HG03097 (cell line): ENCODE results near the gene MFNG.

ENCODE experiments used
- ATAC-seq: cut with Tn5 transposase; IDR thresholded peaks from one replicate; pipeline ENCODE4 v1.9.1; 2021; ENCODE audit not compliant: unreplicated experiment, low FRiP score

Gene MFNG

DNA sequence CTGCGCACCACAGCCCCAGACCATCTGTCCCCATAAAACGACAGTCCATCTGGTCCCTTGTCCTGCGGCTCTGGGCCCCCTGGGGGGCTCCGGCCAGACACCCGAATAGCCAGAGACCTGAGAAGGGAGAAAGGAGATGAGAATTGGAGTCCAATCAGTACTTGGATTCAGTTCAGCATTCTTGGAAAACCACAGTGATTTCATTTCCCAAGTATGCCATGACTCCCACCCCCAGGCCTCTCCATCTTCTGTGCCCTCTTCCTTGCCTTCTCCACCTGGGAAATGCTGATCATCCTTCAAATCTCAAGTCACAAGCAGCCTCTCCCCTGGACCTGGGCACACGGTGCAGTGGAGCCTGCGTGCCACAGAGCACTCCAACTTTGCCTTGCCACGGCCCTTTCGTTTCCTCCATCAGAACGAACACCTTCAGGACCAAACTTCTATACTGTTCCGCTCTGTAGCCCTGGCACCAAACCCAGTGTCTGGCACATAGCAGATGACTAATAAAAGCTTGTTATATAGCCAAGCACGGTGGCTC, 10.9 kb upstream of the MFNG start:
- no peak for ATAC-seq

DNA sequence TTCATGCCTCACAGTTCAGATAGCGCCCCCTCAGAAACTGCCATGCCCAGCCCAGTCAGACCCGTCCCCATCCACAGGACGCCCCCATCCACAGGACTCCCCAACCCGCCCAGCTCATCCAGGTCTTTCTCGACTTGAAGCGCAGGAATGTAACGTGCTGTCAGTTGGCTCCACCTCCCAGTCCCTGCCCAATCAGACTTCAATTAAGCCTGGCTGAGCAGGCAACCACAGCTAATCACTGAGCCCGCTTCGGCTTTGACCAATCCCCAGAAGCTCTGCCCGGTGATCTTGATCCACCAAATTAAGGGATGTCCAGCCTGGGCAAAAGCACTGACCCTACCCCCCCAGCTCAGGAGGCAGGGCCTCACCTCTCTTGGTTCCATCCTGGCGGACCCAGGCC, 10.5 kb upstream of the MFNG start:
- ATAC-seq, result no peak

DNA sequence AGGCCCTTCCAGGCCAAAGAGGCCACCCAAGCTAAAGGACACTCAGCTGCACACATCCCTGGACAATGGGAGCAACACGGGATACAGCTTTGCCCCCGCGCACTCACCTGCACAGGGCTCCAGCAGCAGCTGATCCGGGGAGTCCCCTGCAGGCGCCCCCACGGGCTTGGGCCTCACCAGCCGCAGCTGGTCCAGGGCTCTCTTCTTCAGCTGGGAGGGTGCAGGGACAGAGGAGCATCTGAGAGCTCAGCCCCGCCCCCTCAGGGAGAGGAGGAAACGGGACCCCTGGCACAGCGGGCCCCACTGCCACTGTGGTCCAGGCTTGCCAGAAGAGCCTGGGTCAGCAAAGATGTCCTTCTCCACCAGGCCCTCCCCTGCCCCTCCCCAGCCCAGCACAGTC, 7.8 kb upstream of the MFNG start:
- no peak for ATAC-seq

DNA sequence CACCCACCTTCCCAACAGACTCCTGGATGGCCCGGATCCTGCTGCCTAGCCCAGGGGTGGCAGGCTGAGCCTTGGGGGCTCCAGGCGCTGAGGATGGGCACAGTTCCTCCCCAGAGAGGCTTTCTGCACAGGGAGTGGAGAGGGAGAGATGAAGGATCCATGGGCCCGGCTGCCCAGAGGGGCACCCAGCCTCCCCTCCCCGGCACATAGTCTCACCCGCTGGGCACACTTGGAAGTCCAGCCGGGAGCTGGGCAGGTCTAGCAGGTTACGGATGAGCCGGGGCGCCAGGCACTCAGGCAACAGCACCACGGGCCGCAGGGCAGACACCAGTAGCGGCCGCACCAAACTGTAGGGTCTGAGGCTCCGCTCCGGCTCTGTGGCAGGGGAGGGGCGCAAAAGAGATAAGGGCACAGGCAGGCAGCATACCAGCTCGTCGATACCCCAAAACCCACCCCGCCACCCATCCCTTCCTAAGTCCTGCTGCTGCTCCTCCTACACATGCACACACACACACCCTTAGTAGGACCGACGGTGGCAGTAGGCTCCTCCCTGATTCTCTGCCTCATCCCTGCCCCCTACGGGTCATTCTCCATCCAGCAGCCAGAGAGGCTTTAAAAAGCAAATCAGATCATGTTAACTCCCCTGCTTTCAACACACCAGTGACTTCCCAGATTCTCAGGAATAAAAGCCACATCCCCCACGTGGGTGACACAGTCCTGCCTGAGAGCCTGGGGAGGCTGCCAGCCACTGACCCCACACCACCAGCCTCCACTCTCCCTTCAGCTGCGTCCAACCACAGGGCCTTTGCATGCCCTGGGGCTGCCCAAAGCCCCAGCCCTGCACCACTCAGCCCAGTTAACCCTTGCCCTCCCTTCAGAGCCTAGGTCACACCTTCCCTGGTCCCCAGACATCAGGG, 6.5 kb upstream of the MFNG start:
- no peak for ATAC-seq

DNA sequence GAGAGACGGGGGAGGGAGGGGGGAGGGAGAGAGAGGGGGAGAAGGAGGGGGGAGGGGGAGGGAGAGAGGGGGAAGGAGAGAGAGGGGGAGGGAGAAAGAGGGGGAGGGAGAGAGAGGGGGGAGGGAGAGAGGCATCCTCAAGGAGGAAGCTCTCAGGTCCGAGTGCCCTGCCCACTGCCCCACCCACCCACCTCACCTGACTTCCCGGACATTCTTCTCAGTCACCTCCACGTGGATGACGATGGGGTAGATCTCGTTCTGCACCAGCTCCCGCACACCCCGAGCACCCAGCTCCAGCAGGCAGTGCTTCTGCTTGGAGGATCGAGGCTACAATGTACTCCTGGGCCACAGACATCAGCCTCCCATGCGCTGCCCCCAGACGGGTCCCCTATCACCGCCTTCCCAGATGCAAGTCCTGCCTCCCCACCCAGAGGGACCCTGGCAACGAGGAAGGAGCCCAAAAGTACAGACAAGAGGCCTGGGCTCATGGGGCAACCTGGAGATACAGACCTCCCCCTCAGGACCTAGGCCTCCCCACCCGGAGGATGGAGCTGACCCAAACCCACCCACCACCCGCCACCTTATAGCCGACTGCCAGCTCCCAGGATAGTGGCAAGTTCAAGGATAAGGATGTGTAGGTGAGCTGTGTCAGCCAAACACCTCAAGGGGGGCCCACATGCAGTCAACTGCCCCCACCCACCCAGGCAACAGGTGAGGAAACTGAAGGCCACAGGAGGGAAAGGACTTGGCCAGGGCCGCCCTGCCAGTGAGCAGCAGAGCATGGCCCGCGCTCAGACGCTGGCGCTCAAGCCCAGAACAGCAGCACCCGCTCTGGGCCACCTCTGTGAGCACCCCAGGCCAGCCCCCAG, 5.6 kb upstream of the MFNG start:
- no peak for ATAC-seq

DNA sequence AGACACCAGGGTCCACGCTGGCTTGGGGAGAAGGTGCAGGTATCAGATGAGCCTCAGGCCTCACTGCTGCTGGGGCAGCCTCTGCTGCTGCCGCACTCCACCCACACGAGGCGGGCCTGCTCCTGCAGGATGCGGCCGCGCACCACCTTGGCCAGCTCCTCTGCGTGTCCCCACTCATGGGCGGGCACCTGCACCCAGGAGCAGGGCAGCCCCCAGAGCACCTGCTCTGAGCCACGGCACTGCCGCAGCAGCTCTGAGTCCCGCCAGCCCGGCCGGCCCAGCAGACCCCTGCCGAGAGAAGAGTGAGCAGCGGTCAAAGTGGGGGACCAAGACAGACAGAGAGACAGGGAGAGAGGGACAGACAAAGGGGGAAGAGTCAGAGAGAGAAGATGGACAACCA, 4.9 kb upstream of the MFNG start:
- ATAC-seq, result no peak

DNA sequence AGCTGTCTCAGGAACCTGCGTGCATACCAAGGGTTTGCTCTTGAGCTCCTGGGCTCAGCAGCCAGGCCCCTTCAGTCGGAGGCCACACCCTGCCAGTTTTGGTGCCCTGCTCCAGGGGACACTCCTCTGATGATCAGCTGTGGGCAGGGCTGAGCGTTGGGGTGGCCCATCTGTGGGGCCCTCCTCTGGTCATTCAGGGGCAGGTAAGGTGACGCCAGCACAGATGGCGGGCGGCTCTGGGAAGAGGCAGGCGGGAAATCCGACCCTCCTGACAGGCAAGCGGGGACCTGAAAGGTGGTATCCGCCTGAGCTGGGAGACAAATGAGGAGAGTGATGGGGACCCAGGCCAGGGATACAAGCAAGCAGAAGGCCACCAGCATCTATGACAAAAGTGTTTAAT, 3.8 kb upstream of the MFNG start:
- ATAC-seq, result no peak

DNA sequence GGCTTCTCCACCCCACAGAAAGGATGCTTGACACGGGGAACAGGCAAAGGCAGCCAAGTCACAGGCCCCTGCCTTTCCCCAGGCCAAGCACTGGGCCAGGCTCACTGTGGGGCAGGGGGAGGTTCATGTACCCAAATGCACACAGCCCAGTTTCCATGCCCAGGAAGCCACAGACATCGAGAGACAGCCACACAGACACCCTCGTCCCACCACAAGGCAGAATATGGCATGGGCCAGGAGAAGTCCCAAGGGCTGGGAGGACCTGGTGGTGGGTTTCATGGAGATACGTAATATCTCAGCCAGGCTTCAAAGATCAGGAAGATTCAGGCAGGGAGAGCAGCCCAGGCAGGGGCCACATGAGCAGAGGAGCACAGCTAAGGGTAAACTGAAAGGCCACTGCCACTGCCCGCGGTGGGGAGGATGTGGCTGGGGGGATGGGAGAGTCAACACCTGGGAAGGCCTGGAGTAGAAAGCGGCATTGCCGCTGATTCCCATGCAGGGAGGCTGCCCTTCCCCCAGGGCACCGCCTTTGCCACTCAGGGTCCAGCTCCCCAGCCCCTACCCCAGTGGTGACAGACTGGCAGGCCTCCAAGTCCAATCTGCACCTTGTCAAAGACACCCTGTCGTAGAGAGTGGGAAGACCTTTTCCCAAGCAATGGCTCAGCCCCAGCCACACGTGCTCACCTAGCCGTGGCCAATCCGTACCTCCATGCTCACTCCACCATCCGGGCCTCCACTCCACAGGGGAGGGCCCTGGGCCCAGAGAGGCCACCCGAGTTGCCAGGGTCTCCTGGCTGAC, 2.4 kb upstream of the MFNG start:
- ATAC-seq, result no peak

DNA sequence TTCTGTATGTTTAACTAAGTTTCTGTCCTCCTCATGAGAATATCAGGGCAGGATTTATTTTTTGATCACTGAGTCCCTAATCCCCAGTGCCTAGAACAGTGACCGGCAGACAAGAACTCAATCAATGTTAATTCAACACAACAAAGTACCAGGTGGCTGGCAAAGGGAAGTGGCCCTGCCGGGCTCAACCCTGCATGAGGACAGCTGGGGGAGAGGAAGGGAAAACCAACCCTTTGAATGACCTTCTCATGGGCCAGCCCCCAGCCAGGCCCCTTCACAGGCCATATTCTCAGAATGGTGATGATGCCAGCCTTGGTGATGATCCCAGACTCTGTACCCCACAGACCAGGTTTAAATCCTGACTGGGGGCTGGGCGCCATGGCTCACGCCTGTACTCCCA, 1.4 kb upstream of the MFNG start:
- ATAC-seq, result no peak

DNA sequence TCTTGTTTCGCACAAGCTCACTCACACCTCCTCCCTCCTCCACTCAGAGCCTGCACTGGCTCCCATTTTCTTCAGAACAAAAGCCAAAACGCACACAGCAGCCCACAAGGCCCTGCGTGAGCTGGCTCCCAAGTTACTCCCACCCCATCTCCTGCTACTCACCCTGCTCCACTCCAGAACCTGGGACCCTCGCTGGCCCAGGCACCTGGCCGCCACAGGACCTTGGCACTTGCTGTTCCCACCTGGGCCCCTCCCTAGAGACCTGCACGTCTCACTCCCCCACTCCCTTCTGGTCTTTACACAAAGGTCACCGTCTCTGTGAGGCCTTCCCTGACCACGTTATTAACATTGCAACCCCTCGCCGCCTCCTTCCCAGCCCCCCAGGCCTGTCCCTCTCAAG, 945 bp upstream of the MFNG start:
- ATAC-seq, result no peak

DNA sequence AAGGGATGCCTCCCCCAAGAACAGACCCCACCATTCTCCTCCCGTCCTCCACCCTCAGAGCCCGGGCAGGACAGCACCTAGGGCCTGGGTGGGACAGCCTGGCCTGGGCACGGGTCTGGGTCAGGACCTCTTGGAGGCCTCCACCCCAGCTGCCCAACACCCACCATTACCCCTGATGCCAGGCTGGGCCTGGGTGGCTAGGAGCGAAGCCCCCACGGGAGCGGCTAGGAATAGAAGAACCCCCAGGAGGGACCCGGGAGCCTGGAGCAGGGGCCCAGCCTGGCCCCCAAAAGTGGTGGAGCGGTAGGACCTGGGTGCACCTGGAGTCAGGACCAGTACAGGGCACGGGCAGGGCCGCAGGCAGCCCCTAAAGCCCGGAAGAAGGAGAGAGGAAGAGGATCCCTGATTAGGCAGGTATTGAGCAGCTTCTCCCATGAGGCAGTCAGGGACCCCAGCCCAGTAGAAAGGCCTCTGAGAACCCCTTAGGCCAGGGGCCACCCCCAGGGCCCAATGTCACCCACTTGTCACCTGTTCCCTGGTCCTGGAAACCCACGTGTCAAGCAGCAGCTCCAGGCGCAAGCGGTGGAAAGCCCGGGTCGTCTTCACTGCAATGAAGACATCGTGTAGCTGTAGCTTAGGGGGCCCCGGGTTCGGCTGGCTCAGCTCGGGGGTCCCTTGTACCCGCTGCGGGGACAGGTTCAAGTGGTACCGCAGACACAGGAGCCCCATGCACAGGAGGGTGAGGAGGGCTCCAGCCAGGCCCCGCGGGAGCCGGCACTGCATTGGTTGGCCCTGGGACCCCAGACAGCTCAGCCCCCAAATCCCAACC, 575 bp downstream of the MFNG start:
- ATAC-seq, result peak; percentile 7

DNA sequence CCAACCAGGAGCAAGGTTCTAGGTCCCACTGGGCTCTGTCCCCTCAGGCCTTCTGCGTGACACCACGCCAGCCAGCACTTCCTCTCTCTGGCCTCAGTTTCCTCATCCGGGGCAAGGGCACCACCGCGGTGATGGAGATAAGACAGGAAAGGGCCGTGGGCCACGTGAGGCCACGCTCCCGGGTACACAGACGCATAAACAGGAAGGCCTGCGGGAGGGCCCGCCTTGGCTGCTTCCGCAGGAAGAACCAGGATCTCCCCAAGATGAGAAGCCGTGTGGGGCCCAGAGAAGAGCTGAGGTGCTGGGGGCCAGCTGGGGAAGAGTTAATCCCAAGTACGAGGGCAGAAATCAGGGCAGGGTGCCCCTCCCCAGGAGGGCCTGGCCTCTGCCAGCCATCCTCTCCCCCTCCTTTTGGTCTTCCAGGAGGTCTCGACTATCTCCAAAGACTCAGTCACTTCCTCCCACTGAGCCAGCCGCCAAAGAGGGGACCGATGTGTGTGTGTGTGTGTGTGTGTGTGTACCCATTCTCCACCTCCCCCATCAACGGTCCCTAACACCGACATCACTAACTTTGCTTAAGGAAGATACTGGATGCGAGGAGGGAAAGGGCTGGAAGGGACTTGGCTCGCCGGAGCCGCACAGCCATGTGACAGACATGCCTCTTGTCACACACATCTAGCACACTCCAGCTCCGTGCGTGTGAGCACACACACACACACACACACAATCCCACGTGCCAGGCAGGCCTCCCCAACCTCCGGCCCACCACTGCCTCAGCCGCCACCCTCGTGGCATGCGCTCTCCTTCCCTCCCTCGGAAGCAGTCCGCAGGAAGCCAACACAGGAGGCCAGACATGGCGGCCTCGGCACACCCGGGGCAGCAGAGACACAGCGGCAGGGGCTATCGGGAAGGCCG, 1.4 kb downstream of the MFNG start:
- no peak for ATAC-seq

DNA sequence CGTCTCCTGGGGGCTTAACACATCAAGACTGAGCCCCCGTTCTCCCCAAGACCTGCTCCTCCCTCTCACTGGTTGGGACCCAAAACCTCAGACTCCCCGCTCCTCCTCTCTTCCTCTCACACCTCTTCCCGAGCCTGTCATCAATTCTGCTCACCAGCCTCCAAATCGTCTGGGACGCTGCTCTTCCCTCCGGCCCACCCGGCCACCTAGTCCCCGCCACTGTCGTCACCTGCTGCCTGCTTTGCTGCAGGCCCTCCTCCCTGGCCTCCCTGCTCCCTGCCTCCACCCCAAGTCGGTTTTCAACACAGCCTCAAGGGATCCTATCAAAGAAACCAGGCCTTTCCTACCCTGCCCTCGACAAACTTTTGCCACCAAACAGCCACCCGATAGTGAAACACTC, 3.1 kb downstream of the MFNG start:
- ATAC-seq, result no peak

DNA sequence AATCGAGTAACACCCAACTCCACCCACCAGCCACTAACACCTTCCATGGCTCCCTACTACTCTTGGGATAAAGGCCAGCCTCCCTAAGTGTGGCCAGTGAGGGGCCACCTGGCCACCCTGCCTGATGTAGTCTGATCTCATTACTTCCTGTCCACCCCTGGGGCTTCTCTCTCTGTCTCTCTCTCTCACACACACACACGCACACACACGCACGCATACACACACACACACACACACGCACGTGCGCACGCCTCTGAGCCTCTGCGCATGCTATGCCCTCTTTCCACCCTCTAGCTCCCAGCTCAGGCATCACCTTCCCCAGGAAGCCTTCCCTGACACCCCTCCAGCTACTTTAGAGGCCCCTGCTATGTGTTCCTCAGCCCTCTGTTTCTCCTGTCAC, 3.9 kb downstream of the MFNG start:
- no peak for ATAC-seq

DNA sequence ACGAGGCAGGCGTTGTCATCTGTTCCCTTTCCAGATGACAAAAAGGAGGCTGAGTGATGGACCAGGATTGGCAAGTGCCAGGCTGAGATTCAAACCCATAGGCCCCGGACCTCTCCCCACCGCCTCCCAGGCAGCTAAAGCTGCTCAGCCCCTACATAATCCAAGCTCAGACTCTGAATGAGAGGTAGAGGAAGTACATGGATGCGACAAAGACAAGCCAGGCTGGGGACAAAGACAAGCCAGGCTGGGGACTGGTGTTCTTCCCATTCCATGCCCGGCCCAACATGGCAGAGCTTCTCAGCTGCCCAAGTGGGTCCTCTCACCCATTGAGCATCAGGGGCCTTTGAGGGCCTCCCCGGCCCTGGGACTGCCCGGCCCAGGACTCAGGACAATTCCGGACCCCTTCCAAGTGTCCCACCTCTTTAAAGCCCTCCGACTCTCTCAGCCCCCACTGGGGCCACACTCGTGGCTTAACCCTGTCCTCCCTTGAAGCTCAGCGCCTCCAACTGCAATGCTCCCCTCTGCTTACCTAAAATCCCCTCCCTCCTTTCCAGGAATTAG, 4.8 kb downstream of the MFNG start:
- ATAC-seq, result no peak

DNA sequence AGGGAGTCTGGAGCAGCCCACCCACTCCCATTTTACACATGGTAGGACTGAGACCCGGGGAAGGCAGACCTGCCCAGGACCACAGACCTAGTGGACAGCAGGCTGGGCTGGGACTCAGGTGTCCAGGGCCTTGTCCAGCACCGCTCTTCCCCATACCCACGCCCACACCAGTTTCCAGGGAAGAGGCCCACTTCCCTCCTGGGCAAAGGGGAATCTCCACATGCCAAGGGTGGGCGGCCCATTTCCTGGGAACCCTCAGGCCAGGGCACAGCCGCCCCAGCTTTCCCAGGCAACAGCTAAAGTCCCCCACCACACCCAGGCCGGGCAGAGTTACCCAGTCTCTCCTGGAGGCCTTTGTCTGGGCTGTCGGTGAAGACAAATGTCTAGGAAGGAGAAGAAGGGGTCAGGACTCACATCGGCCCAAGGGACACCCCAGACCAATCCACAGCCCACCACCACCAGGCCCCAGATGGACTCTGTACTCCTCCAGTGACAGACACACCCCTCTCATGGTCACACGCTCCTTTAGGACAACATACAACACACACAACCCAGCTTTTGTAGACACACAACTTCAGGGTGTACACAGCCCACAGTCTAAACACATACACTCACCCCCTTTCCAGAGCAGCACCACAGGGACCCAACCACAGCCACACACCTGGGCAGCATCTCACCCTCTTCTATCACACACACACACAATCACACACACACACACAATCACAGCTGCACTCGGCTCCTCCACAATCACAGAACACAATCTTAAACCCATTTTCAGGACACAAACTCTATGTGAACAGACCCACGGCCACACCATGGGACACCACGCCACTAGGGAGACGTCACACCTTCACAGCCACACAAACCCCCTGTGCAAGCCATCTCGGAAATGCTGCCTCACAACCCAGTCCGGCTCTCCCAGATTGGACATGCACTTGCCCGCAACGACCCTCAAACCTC, 5.5 kb downstream of the MFNG start:
- no peak for ATAC-seq

DNA sequence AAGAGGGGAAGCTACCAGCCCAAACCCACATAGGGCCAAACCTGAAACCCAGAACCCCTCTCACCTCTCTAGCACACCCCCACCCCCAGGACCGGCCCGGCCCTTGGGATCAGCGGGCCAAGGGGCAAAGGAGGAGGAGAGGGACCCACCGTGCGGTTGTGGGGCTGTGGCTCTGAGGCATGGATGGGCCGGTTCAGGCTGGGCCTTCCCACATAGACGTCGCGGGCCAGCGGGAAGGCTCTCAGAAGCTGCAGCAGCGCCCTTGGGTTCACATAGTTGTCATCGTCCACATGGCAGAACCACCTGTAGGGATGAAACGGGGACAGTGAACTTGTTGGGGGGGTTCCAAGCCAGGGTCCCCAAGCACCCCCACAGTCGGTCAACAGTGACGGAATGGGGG, 7.0 kb downstream of the MFNG start:
- no peak for ATAC-seq
